AG08395 (cell line): ENCODE data around the gene NUP98.
"Not testable (repeated sequence)": the region's sequence is repeated elsewhere in the genome, so short reads cannot be mapped to it uniquely, and the experiment has no call there.

Experiments used
- DNase-seq: peaks from one replicate; pipeline ENCODE4 v3.0.0; 2012; ENCODE audit warnings: mixed read lengths, low spot score

NUP98 gene

DNA sequence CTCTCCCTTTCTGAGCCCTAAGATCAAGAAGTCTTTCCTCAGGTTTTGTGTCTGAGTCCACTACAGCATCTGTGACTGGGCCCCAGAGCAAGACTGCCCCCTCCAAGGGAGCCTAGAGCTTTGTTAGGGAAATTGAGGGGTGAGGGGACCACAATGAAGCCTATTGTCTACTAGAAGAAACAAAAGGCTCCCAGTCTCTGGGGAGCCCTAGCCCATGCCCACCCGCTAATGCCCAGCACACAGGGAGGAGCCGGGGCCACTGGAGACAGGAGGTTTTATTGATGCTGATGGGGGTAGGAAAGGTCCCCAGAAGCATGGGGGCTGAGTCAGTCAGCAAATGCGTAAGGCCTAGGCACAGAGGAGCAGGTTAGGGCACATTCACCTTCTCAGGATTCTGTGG, 29.4 kb upstream of the NUP98 start:
- no peak for DNase-seq

DNA sequence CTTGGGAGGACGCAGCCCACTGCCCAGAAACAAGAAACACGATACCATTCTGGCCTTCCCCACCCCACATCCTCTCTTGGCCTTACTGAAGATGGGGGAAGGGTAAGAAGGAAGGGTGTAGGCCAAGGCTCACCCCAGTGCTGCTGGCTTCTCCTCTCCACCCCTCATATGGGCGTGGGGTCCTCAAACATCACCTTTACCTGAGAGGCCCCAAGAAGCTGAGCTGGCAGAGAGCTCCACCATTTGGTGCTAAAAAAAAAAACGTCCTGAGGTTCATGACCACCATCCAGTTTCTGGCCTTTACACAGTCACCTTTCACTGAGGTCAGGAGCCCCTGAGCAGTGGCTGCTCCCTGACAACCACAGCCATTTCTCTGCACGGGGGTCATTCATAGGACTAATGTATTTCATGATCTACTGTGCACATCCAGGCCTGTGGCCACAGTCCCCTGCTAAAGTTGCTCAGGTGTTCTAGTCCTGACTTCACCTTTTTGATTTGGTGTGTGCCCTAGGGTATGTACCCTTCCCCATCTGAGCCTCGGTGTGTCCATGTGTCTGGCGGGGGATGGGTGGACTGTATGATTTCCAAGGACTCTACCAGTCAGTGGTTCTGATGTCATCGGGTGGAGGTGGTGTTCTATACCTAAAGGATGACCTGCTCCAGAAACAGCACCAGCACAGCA, 28.3 kb upstream of the NUP98 start:
- DNase-seq, result no peak

DNA sequence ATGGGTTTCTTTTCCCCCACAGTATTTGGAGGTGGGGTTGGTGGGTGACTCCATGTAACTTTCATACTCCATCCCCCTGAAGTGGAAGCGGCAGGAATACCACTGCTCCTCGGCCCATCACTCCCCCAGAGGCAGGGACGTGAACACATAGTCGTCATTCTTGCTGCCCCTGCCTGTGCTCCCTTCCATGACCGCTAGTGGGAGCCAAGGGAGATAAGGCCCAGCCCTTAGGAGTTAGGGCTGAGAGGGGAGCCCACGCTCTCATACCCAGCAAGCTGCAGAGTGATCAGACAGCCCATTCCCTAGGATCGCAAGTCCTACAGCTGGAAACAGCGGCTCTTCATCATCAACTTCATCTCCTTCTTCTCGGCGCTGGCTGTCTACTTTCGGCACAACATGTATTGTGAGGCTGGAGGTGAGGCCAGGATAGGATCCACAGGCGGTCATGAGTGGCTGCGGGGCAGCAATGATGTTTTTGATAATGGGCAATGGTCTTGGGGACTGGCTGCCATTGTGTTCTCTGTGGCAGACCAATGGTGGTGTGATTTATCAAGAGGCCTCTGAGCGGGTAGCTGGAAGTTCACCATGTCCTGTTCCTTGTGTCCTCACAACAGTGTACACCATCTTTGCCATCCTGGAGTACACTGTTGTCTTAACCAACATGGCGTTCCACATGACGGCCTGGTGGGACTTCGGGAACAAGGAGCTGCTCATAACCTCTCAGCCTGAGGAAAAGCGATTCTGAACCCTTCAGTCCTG, 27.5 kb upstream of the NUP98 start:
- peak; percentile 29 for DNase-seq

DNA sequence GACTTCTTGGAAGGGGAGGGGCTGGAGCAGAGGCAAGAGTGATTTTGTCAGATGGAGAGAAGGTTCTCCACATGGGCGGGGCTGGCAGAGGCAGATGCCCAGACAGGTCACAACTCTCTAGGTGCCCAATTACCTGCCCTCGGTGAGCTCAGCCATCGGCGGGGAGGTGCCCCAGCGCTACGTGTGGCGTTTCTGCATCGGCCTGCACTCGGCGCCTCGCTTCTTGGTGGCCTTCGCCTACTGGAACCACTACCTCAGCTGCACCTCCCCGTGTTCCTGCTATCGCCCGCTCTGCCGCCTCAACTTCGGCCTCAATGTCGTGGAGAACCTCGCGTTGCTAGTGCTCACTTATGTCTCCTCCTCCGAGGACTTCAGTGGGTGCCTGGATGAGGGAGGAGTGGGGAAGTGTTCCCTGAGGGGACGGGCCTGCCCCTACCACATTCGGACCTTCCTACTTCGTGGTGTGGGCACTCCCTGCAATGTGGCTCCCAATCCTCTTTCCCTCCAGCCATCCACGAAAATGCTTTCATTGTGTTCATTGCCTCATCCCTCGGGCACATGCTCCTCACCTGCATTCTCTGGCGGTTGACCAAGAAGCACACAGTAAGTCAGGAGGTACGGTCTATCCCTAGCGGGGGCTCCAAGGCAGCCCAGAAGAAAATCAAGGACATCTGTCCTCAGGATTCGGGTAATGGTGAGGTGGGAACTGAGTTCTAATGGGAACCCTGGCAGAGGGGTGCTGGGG, 26.6 kb upstream of the NUP98 start:
- DNase-seq, result no peak

DNA sequence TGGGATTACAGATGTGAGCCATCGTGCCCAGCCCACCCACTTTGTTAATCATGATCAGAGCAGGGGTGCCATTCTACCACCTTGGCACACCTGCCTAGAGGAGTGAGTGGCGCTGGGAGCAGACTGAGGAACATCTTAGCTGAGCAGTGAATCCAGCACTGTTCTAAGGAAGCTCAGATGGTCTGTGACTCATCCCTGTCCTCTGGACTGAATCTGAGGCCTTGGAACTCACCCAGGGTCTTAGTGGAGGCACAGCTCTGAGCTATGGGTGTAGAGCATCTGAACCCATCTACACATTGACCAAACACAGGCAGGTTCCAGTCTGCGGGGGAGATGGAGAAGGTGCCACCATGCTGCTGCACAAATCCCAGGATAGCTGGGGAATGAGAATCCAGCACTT, 25.9 kb upstream of the NUP98 start:
- DNase-seq, result peak; percentile 91

DNA sequence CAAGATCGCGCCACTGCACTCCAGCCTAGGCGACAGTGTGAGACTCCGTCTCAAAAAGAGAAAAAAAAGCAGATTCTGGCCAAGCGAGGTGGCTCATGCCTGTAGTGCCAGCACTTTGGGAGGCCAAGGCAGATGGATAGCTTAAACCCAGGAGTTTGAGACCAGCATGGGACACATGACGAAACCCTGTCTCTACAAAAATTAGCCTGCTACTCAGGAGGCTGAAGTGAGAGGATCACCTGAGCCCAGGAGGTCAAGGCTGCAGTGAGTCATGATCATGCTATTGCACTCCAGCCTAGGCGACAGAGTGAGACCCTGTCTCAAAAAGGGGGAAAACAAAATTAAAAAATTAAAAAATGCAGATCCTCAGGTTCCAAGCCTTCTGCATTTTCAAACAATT, 25.0 kb upstream of the NUP98 start:
- DNase-seq, result no peak

DNA sequence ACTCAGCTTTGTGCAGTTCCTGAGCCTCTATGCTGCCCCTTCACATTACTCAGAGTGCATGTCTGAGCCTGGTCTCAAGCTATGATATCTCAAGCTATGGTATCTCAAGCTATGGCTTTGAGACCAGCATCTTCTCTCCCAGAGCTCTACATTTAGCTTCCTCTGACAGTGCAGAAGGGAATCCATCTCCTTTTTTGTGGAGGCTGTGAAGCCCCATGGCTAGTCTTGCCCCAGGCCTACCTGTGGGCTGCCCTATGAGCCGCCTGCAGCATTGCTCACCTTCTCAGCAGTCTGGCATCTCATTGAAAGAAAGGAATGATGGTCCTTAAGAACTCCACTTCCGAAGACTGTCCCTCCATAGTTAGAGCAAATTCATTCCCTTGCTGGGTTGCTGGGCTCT, 23.6 kb upstream of the NUP98 start:
- no peak for DNase-seq

DNA sequence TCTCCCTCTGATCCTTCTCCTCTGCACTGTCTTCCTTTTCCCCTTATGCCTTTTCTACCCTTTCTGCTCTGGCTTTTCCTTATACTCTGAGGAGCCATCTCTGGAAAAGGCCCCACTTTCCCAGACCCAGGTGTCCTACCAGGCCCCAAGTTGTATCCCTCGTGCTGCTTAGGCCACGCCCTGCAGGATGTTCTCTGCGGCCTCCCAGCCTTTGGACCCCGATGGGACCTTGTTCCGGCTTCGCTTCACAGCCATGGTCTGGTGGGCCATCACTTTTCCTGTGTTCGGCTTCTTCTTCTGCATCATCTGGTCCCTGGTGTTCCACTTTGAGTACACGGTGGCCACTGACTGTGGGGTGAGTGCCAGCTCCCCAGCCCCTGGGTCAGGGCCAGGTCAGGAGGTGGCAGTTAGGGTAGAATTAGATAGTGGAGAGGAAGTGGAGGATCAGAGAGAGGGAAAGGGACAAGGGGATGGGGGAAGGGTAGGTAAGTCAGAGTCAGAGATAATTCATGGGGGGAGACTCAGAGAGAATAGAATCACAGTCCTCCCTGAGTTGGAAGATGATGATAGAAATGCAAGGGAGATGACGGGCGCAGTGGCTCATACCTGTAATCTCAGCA, 19.9 kb upstream of the NUP98 start:
- no peak for DNase-seq

DNA sequence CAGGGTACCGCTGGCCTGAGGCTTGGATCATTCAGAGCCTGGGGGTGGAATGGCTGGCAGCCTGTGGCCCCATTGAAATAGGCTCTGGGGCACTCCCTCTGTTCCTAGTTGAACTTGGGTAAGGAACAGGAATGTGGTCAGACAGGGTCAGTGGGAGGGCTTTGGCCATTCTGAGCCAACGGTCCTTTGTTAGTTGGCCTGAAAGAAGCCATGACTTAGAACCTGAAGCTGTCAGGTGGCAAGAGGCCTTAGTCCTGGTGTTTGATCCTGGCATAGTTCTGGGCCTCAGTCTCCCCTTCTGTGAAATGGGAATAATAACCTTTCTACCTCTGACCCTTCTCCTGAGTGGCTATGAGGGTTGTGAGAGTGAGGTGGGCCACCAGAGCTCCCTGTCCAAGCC, 19.3 kb upstream of the NUP98 start:
- DNase-seq, result no peak

DNA sequence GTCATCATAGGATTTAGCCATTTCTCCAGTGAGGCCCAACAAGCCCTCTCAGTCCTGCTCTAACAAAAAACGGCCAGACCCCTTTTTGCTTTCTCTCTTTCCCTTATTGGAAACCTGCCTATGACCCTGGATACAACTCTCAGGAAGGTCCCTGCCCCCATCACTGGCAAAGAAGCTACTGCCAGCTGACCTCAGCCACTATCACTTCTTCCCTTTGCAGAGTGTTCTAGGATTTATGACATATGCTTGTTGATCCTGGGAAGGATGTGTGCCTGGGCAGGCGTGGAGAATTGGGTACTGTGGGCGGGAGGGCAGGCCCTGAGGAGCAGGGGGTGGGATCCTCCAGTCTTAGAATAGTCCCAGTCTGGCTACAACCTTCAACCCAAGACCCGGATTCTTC, 18.5 kb upstream of the NUP98 start:
- DNase-seq, result no peak

DNA sequence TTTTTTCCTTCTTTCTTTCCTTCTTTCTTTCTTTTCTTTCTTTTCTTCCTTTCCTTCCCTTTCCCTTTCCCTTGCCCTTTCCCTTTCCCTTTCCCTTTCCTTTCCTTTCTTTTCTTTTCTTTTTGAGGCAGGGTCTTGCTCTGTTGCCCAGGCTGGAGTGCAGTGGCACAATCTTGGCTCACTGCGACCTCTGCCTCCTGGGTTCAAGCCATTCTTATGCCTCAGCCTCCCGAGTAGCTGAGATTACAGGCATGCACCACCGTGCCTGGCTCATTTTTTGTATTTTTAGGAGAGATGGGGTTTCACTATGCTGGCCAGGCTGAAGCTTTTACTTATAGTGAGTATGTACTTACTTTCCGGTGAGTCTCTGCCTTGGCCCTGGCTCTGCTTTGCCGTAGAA, 17.5 kb upstream of the NUP98 start:
- not testable (repeated sequence) for DNase-seq

DNA sequence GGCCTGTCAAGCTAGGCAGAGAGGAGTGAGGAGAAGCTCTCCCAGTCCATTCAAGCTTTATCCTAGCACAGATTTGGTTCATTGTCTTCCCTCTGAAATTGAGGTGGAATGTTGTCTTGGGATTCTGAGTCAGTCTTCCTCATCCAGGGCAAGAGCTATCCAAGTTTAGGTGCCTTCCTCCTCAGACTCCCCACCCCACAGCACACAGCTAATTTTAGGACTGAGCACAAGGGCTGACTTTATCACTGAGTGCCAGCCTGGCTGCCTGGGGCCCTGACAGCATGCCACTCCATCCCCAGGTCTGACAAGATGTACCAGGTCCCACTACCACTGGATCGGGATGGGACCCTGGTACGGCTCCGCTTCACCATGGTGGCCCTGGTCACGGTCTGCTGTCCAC, 13.6 kb upstream of the NUP98 start:
- peak; percentile 32 for DNase-seq

DNA sequence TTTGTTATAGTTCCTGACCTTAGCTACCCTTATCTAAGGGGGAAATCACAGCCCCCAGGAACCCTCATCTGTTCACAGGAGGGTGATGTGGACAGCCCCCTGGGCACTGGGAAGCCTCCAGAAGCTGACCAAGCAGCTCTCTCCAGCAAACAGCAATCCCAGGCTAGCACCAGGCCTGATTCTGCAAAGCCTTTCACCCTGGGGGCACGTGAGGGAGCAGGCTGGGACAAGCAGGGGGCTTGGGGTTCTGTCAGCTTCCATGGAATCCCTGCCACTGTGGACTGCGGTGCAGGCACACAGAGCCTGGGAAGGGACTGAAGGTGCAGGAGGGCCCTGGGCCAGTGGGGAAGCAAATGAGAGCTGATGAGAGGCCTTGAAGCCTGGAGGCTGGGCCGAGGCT, 13.1 kb upstream of the NUP98 start:
- no peak for DNase-seq

DNA sequence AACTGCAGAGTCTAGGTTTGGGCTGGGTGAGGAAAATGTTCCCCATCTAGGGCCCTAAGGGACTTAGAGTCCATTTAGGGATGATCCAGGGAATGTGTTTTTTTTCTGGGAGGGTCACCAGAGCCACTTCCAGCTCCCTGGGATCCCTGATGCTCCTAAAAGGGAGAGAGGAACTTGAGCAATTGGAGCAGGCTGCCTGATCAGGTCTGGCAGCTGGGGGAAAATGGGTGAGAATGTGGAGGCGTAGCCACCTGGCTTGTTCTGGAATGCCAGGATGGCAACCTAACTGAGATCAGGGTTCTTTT, 12.2 kb upstream of the NUP98 start:
- no peak for DNase-seq

DNA sequence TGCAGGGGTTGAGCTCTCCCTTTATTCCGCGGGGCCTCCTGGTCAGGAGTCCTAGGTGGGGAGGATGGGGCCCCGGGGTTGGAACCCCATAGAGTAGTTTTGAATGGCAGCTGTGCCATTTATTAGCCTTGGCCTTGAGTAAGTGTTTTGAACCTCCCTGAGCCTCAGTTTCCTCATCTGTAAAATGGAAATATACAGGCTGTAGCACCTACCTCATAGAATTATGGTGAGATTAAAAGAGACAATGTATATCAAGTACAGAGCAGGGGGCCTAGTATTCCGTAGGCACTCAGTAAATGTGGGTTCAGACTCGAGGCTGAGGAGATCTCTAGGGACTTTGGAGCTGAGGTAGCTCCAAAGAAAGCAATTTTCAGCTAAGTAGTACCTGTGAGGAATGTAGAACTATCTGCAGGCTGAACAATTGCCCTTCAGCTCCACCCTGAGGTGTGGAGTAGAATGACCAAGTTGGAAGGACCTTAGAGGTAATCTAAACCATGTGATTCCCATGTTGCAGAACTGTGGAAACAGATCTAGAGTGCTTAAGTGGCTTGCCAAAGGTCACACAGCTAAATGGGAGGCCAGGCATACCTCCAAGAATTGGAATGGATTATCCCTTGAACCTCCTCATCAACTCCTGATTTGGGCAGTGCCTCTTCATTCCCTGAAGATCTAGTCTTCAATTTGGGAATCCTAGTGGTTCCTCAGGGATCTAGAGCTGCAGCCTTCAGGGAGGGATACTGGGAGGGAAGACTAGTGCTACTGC, 11.7 kb upstream of the NUP98 start:
- DNase-seq, result peak; percentile 63

DNA sequence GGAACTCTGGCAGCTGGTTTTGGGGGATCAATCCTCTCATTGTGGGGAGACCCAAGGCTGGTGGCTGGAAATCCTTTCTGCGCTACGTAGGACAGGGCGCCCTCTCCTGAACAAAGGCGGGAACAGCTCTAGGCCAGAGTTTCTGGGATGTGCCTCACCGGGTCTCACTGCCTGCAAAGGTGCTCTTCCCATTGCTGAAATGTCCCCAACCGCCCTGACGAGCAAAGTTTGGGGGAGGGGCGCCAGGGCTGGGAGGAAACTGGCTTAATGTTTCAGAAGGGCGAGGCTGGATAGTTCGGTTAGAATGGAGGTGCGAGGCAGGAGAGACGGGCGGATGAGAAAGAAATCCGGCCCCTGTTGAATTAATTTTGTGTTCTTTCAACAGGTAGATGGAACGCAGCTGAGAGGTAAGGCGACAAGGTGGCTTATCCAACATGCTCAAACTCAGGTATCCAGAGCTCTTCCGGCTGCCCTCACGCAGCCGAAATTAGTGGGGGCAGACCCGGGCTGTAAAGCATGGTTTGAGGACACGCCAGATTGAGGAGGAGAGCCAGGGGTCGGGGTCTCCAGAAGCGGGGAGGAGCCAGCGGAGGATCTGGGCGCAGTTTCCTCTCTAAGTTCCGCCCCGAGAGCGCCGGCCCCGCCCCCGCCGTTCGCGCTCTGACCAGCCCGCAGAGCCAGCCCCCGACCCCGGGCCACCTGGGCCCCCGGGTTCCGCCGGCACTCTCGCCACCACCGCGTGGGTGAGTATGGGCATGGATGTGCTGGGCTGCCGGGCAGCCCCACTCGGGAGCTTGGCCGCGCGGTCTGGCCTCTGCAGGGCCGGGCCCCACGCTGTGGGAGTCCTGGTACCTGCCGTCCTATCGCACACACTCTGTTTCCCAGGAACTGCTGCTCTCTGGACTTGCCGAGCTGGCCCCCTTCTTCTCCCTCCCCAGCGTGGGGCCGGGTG, 10.8 kb upstream of the NUP98 start, which contains the start of gene PGAP2:
TSS of gene PGAP2 (plus strand) at position 652 of the 952 bp plus-strand sequence. CDS start 2,700 bp downstream, outside the sequence.
- peak; percentile 70 for DNase-seq

DNA sequence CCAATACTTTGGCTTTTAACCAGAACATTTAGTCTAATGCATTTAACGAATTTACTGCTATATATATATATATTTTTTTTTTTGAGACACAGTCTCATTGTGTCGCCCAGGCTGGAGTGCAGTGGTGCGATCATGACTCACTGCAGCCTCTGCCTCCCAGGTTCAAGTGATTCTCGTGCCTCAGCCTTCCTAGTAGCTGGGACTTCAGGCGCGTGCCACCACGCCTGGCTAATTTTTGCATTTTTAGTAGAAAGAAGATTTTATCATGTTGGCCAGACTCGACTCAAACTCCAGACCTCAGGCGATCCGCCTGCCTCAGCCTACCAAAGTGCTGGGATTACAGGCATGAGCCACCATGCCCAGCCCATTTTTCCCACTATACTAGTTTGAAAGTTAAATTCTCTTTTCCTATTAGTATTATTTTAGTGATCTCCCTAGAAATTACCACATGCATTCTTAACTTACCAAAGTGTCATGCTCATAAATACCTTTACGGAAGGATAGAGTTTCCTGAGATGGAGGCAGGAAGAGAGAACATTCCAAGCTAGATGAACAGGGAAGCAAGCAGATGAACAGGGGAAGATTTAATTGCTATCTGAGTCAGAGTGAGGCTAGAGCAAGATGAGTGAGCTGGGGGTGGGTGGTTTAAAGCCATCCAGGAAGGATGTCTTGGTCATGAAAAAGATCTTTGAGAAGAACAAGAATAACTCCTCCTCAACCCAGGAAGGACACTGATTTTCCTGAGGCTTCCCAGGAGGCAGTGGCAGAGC, 6.6 kb upstream of the NUP98 start:
- peak; percentile 72 for DNase-seq

DNA sequence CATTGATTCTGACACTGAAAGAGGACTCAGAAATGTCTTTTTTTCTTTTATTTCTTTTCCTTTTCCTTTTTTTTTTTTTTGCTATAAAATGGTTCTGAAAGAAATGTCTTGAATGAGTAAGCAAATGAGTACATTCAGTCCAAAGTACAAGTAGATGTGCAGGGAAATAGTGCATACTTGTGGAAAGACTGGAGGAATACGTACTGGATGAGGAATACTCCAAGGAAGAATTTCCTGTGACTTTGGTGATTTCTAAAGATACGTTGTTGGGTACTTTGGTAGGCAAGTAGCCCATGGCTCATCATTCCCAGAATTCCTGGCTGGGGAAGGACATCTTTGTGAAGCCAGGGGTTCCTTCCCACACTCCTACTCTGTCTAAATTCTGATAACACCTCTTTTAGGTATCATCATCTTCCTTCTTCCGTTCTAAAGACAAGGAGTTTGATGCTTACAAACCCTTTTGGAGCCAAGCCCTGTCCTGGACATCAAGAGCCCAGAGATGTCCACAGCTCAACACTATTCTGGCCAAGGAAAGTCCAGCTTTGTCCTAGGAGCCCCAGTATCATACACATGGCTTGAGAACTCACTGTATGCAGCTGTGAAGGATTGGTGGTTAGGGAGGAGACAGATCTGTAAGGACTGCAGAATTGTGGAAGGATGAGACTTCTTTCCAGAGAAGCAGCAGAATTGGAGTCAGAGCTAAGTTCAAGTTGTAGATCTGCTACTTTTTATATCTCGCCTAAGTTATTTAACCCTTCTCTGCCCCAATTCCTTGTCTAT, 4.8 kb upstream of the NUP98 start:
- DNase-seq, result no peak

DNA sequence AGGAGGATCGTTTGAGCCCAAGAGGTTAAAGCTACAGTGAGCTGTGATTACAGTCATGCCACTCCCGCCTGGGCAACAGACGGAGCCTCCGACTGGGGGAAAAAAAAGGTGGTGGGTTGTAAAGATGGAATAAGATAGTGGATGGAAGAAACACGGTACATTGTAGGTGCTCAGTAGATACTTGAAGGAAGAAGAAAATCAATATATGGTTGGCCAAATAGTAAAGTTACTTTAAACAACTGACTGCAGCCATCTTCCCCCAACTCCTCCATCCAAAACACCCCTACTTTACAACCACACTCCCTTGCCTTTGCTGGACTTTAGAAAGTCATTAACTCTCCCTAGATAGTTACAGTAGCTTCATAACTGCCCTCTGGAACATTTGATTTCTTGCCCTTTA, 2.5 kb upstream of the NUP98 start:
- DNase-seq, result no peak
